Activated CD8-positive, alpha-beta memory T cell treated with anti-CD3 and anti-CD28 coated beads, Interleukin-2, amount 50 U/mL, for 1 hour (primary cell): ENCODE measurements around the gene ZBTB6.
"Not testable (repeated sequence)": the region's sequence is repeated elsewhere in the genome, so short reads cannot be mapped to it uniquely, and the experiment has no call there.

Experiments
- DNase-seq: peaks from one replicate; pipeline ENCODE4 v3.0.0-alpha.2; 2020; ENCODE audit errors: extremely low read depth

Gene ZBTB6

GRCh38 chr9:122929796-122930354 lies 16.8 kb upstream of the ZBTB6 start:
- DNase-seq = no peak

GRCh38 chr9:122923947-122924346 lies 10.8 kb upstream of the ZBTB6 start:
- DNase-seq = no peak

- DNase-seq = no peak
Observed at GRCh38 chr9:122922713-122923112, 9.6 kb upstream of the ZBTB6 start.

- no peak for DNase-seq
Observed at GRCh38 chr9:122918310-122918709, 5.2 kb upstream of the ZBTB6 start.

GRCh38 chr9:122912671-122912963 lies 506 bp downstream of the ZBTB6 start:
- no peak for DNase-seq

- DNase-seq = not testable (repeated sequence)
Observed at GRCh38 chr9:122906122-122906521, 7.0 kb downstream of the ZBTB6 start.

GRCh38 chr9:122904823-122905710 lies 8.1 kb downstream of the ZBTB6 start, which contains the start of gene RC3H2:
Gene RC3H2 (minus strand): TSS chr9:122905359. CDS start chr9:122897509, 7,850 bp downstream.
- DNase-seq = peak; percentile 98

GRCh38 chr9:122904466-122904822 lies 8.7 kb downstream of the ZBTB6 start:
- no peak for DNase-seq

GRCh38 chr9:122900791-122901190 lies 12.3 kb downstream of the ZBTB6 start:
- no peak for DNase-seq

GRCh38 chr9:122897969-122898368 lies 15.2 kb downstream of the ZBTB6 start:
- DNase-seq = no peak

- no peak for DNase-seq
Observed at GRCh38 chr9:122888480-122888879, 24.6 kb downstream of the ZBTB6 start.

GRCh38 chr9:122883125-122883524 lies 30.0 kb downstream of the ZBTB6 start:
- DNase-seq = no peak

GRCh38 chr9:122879443-122879842 lies 33.7 kb downstream of the ZBTB6 start:
- no peak for DNase-seq

- DNase-seq = no peak
Observed at GRCh38 chr9:122875523-122875922, 37.6 kb downstream of the ZBTB6 start.

- not testable (repeated sequence) for DNase-seq
Observed at GRCh38 chr9:122867276-122867675, 45.8 kb downstream of the ZBTB6 start.

GRCh38 chr9:122866079-122866478 lies 47.0 kb downstream of the ZBTB6 start:
- no peak for DNase-seq

GRCh38 chr9:122865300-122865699 lies 47.8 kb downstream of the ZBTB6 start:
- no peak for DNase-seq

- DNase-seq = no peak
Observed at GRCh38 chr9:122863407-122863806, 49.7 kb downstream of the ZBTB6 start.

GRCh38 chr9:122860319-122861142 lies 52.6 kb downstream of the ZBTB6 start:
- DNase-seq = no peak
